Stomach (tissue), 9 donors: Measurements from ENCODE around the gene PRKACA. TPM values are rescaled to one million over a fixed set of nuclear protein-coding genes. Genes with fewer than 3 reads are reported as not detected.
A peak's percentile ranks its signal among the peaks of the same experiment; 100 is the strongest.

Experiments
- DNase-seq, 2 donors: peaks; one replicate each; pipeline versions ENCODE4 v3.0.0 to v3.0.0-alpha.2; 2013 to 2019
- H3K27ac ChIP-seq, 5 donors: fragments of 200-600 bp in 4 of 5; sonication (generic) in 4 of 5; one replicate each; pipeline ENCODE4 v1.5.1; 2013 to 2019; ENCODE audit warnings: mild to moderate bottlenecking in 1 of 5, moderate library complexity in 1 of 5
- H3K27me3 ChIP-seq, 3 donors: fragments of 200-600 bp; sonication (generic); one replicate each; pipeline ENCODE4 v1.5.1; 2017 to 2019; ENCODE audit warnings: mixed run types in 1 of 3
- H3K36me3 ChIP-seq, 4 donors: fragments of 200-600 bp; sonication (generic); 1 replicate in 3 of 4; 2 replicates in 1 of 4; pipeline ENCODE4 v1.5.1; 2016 to 2019
- H3K4me1 ChIP-seq, 4 donors: fragments of 200-600 bp; sonication (generic); one replicate each; pipeline ENCODE4 v1.5.1; 2016 to 2019
- H3K4me3 ChIP-seq, 4 donors: fragments of 200-600 bp; sonication (generic) in 3 of 4; one replicate each; pipeline ENCODE4 v1.5.1; 2016 to 2019; ENCODE audit warnings: mild to moderate bottlenecking in 1 of 4
- H3K9me3 ChIP-seq, 4 donors: fragments of 200-600 bp; sonication (generic); one replicate each; pipeline ENCODE4 v1.5.1; 2016 to 2019
- EP300 ChIP-seq: sonication (generic); formaldehyde crosslinking; IDR thresholded peaks from one replicate; pipeline ENCODE4 v1.6.1; 2017; ENCODE audit warnings: antibody characterized with exemption
- POLR2A ChIP-seq, 4 donors: fragments of 450-650 bp; IDR thresholded peaks; one replicate each; pipeline ENCODE4 v1.6.1; 2016; ENCODE audit warnings: antibody characterized with exemption in 4 of 4, control low read depth in 2 of 4, mild to moderate bottlenecking in 1 of 4, moderate library complexity in 1 of 4
- POLR2AphosphoS5 ChIP-seq, 3 donors: sonication (generic); formaldehyde crosslinking; IDR thresholded peaks; one replicate each; pipeline ENCODE4 v1.6.1; 2016; ENCODE audit warnings: antibody characterized with exemption in 3 of 3
- WGBS, 5 donors: extraction: QIAGEN DNeasy Blood & Tissue Kit in 3 of 5; methylation state at CpG; one replicate each; pipeline versions ENCODE4 v1.1.5 to v1.1.7; 2013 to 2018; 5-methylcytosine and 5-hydroxymethylcytosine counted together
- intact Hi-C: fragments of 100-400 bp; cut with DNase I; formaldehyde crosslinking; loops from one replicate; pipeline ENCODE4 v1.15.1; 2023; ENCODE audit warnings: low total_unique reads
- polyA plus RNA-seq, 3 donors: library from polyadenylated mRNA; stranded (reverse); fragments of 200-250 nt; gene quantifications; one replicate each; pipeline ENCODE4 v1.2.3, GENCODE V29; 2013
- total RNA-seq, 5 donors: library from RNA; depleted of rRNA; stranded (reverse); fragments of >200 nt; gene quantifications; one replicate each; pipeline versions ENCODE4 v1.1.0 to v1.2.3, GENCODE V29; 2014 to 2016
- TF ChIP-seq, protein P1 (sequence below), 7 experiments: fragments of 450-650 bp in 4 of 7; fragments of 200-600 bp in 3 of 7; sonication (generic) in 3 of 7; IDR thresholded peaks; one replicate each; pipeline ENCODE4 v1.5.1; 2016 to 2019; ENCODE audit warnings: antibody characterized with exemption in 7 of 7, control low read depth in 2 of 7, mild to moderate bottlenecking in 1 of 7
- donor health status: healthy with polysubstance abuse.
- donor health status: Bipolar disorder and iron deficiency.
- donor health status: healthy.

The PRKACA gene
- total and polyA plus RNA-seq, 8 donors, result 14.7 to 159 (median 29.9) TPM

DNA sequence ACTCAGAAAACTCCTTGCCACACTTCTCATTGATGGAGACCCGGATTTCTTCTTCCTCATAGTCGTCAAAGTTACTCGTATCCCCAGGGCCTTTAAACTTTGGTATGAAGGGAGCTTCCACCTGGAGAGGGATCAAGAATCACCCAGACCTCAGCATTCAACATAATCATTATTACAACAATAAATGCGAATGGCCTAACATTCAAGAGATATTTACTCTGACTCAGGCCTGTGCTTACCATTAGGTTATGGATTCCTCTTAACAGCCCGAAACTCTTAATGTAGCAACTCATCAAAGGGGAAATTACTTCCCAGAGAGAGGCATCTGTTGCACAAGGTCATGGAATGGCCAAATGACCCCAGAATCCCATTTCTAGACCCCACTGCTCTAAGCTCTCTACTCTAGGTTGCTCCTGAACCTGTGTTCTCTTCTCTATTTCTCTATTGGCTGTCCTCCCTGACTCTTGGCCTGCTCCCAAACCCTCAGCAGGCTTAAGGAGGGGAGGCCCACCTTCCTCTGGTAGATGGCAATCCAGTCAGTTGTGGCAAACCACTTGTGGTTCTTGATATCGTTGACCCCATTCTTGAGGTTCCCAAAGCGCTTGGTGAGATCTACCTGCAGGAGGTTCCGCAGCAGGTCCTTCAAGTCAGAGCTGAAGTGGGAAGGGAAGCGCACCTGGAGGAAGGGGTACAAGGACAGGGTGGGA is 24.3 kb downstream of the PRKACA start:
- no peak overlapping the region for H3K4me3 ChIP-seq
- peaks cover 12 to 24% (median 21%) of the 10 kb centered on the region in 4 donors for H3K4me1 ChIP-seq
- WGBS, 5 donors, result 95 to 96% (median 95%) methylated on average over 9 of the region's 9 CpGs
- no peaks in the 10 kb centered on the region for H3K27me3 ChIP-seq
- DNase-seq, result no peak
- H3K27ac ChIP-seq, result no peak overlapping the region
- intact Hi-C loops, result no loop called here
- peaks cover 0 to 10% (median 9%) of the 10 kb centered on the region in 4 donors for H3K9me3 ChIP-seq
- H3K36me3 ChIP-seq, result peaks cover 20 to 33% (median 30%) of the 10 kb centered on the region in 4 donors
- TF ChIP-seq EP300, result no peak
- TF ChIP-seq POLR2A (IDR thresholded peaks at IDR 0.05), result no peak
- TF ChIP-seq POLR2AphosphoS5 (IDR thresholded peaks at IDR 0.05), result no peak
- TF ChIP-seq, protein P1, sequence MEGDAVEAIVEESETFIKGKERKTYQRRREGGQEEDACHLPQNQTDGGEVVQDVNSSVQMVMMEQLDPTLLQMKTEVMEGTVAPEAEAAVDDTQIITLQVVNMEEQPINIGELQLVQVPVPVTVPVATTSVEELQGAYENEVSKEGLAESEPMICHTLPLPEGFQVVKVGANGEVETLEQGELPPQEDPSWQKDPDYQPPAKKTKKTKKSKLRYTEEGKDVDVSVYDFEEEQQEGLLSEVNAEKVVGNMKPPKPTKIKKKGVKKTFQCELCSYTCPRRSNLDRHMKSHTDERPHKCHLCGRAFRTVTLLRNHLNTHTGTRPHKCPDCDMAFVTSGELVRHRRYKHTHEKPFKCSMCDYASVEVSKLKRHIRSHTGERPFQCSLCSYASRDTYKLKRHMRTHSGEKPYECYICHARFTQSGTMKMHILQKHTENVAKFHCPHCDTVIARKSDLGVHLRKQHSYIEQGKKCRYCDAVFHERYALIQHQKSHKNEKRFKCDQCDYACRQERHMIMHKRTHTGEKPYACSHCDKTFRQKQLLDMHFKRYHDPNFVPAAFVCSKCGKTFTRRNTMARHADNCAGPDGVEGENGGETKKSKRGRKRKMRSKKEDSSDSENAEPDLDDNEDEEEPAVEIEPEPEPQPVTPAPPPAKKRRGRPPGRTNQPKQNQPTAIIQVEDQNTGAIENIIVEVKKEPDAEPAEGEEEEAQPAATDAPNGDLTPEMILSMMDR (IDR thresholded peaks at IDR 0.05), result no peak

DNA sequence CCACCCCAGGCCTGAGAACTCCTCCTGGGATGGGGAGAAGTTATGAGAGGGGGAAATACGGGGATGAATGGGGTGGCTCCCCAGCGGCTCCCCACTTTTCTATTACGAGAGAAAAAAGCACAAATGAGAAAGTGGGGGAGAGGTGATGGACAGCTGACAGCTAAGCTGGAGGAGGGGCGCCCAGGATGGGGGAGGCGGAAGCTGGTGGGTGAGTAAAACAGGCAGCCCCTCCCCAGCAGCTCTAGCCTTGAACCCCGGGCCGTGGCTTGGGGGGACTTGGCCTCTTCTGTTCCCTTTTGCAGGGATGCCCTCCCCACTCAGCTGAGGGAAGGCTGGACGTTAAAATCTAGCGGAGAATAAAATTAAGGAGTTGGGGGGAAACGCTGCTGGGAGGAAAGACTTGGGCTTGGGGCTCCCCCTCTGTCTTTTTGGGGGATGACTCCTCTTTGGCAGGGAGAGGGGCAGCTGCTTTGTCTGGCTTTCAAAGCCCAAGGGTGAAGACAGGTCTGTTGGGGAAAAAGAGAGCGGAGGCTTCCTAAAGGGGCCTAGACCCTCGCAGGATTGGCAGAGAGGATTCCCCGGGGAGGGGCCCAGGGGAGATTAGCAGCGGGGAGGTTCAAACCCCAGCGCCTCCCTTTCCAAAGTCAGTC is 25.6 kb downstream of the PRKACA start:
- DNase-seq, result peak in 1 of 2 donors; percentile 72
- peaks cover 0 to 10% (median 9%) of the 10 kb centered on the region in 4 donors for H3K9me3 ChIP-seq
- no peaks in the 10 kb centered on the region for H3K27me3 ChIP-seq
- intact Hi-C loops, result no loop called here
- peaks cover 16 to 28% (median 27%) of the 10 kb centered on the region in 4 donors for H3K36me3 ChIP-seq
- H3K4me1 ChIP-seq, result peaks cover 12 to 24% (median 21%) of the 10 kb centered on the region in 4 donors
- peak overlapping the region; percentile 87 to 98 (median 95) for H3K27ac ChIP-seq
- TF ChIP-seq, protein P1 (IDR thresholded peaks at IDR 0.05), result no peak
- no peak for TF ChIP-seq POLR2A (IDR thresholded peaks at IDR 0.05)
- TF ChIP-seq POLR2AphosphoS5 (IDR thresholded peaks at IDR 0.05), result no peak
- TF ChIP-seq EP300, result no peak
- peak overlapping the region; percentile 75 to 93 (median 82) for H3K4me3 ChIP-seq
- 12 to 23% (median 18%) methylated on average over 15 of the region's 15 CpGs for WGBS, 5 donors

DNA sequence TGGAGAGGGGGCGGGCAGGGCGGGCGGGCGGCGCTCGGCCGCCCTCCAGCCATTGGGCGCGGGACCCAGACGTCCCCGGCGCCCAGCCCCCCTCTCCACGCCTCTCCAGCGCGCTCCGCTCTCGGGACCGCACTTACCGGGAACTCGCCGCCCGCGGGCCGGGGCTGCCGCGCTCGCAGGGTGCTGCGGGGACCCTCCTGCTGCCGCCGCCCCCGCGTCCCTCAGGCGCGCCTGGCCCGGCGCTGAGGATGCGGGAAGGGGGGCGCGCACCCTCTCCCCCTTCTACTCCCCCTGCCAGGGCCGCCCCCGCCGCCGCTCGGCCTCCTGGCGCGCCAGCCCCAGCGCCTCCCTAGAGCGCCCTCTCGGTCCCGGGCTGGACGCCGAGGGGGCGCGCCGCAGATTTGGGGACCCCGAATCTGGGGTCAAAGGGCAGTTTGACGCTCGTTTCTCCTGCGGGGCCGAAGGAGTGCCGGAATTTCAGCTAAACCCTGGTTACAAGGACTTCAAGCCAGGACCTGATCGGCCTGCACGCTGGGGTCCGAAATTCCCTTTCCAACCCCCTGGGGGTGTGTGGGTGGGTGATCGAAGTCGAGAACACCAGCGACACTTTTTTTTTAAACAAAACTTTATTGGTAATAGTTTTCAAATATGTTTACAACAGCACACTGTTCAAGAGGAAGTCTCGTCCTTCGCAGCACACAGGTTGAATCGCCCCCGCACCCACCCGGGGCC is 26.3 kb downstream of the PRKACA start:
- intact Hi-C loops, result no loop called here
- Histone ChIP-seq H3K4me1 (peaks cover 12 to 24% (median 21%) of the 10 kb centered on the region in 4 donors), H3K36me3 (peaks cover 9 to 26% (median 20%) of the 10 kb centered on the region in 4 donors), H3K4me3 (peak overlapping the region; percentile 75 to 93 (median 82)), H3K27ac (peak overlapping the region; percentile 87 to 98 (median 95)), H3K9me3 (peaks cover 0 to 10% (median 9%) of the 10 kb centered on the region in 4 donors), H3K27me3 (no peaks in the 10 kb centered on the region)
- 0 to 2% (median 0%) methylated on average over 19 to 71 of the region's 72 CpGs for WGBS, 5 donors
- TF ChIP-seq POLR2A (IDR thresholded peaks at IDR 0.05) (no peak), POLR2AphosphoS5 (IDR thresholded peaks at IDR 0.05) (peak; percentile 64 to 78 (median 73)), EP300 (no peak)
- TF ChIP-seq, protein P1 (IDR thresholded peaks at IDR 0.05), result no peak
- peak in 1 of 2 donors; percentile 87 for DNase-seq

GRCh38 chr19:14090509-14091080 is 27.0 kb downstream of the PRKACA start, which contains the start of gene SAMD1:
Gene SAMD1 (minus strand): TSS chr19:14090751.
- H3K4me1 ChIP-seq, result peaks cover 12 to 27% (median 24%) of the 10 kb centered on the region in 4 donors
- intact Hi-C loops, result no loop called here
- peaks cover 0 to 10% (median 9%) of the 10 kb centered on the region in 4 donors for H3K9me3 ChIP-seq
- no peaks in the 10 kb centered on the region for H3K27me3 ChIP-seq
- H3K27ac ChIP-seq, result peak within 1 kb of the TSS; percentile 87 to 98 (median 95)
- peaks cover 9 to 25% (median 16%) of the 10 kb centered on the region in 4 donors for H3K36me3 ChIP-seq
- peak within 1 kb of the TSS; percentile 75 to 93 (median 82) for H3K4me3 ChIP-seq
- TF ChIP-seq POLR2A (IDR thresholded peaks at IDR 0.05), result no peak
- no peak for TF ChIP-seq POLR2AphosphoS5 (IDR thresholded peaks at IDR 0.05)
- no peak for TF ChIP-seq EP300
- TF ChIP-seq, protein P1 (IDR thresholded peaks at IDR 0.05), result no peak
- DNase-seq, result peak; percentile 93 to 97
- 0 to 2% (median 1%) methylated on average over 4 to 44 of the region's 65 CpGs for WGBS, 5 donors
